ENCODE measurements around the gene MLLT3.

MLLT3 gene

DNA sequence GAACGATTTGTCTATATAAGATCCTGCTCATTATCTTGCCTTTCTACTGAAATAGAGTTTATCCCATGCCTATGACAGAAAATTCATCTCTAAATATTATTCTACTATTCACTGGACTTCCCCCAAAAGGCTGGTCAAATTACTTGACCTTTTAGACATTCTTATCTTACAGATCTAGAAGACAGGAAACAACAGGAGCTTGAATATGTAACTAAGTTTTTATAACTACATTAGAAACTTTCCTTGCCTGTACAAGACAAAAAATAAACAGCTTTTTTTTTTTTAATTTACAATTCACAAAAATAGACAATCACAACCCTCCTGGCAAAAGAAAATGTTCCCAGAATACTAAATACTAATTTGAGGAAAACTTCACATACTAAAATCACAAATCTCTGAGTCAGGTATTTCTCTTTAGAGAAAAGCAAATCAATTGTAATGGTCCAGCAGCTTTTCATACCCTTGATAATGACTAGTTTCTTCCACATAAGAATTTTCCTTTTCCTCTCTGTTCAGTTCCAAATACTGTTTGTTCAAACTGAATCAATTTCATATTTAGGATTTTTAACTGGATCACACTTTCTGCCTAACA lies 68.6 kb downstream of the MLLT3 start:
- no peak for DNase-seq

DNA sequence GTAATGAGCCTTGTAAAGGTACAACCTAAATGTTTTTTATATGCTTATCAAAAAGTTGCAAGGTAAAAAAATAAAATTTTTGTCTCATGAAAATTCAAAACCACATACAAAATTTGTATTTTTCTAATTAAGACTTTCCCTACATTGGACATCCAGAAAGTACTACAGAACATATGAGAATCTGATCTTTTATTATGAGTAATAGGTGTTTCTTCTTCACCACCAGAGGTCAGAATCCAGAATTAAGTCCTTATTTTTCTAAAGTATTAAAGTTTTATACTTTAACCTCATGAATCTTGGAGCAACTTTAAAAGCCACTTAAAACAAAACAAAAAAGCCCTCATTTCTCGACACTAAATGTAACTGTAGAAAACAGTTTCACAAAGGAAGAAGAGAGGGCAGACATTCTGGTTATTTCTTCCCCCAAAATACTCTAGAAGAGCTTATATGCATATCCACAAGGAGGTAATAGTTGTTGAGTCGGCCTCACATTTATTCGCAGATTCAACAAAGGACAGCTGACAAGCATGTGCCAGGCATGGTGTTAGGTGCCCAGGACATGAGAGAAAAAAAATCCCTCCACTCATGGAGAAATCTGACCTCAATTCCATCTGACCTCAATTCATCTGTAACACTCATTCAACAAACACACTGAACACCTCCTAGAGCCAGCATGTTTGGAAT lies 69.3 kb downstream of the MLLT3 start:
- DNase-seq, result no peak

DNA sequence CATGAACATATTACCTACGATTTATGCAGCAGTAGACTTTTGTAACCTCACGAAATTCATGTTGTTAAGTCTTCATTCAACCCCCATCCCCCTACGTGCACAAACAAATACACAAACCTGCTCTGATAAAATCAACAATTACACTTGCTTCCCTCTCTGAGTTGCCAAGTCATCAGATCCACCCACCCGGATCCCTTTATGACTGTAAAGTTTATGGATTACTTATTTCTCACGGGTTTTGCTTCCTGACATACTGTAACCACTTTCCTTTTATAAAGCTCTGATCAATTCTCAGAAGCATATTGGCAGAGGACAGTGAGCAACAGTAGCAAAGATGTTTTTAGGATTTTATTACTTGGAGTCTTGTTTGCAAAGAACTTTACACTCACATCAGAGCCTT lies 70.5 kb downstream of the MLLT3 start:
- DNase-seq, result no peak

- no peak for DNase-seq
These were observed 71.1 kb downstream of the MLLT3 start for GRCh38 chr9:20551236-20551635.

DNA sequence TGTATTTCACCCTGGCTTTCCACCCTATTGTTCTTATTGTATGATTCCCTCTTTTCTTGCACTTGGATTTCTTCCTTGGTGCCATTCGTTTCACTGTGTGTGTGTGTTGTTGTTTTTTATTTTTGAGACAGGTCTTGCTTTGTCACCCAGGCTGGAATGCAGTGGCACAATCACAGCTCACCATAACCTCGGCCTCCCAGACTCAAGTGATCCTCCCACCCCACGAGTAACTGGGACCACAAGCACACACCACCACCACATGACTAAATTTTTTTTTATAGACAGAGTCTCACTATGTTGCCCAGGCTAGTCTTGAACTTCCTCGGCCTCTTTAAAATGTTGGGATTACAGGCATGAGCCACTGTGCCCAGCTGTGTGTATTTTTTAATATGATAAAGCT lies 72.0 kb downstream of the MLLT3 start:
- DNase-seq, result no peak

GRCh38 chr9:20549053-20549452 lies 73.2 kb downstream of the MLLT3 start:
- DNase-seq, result no peak

DNA sequence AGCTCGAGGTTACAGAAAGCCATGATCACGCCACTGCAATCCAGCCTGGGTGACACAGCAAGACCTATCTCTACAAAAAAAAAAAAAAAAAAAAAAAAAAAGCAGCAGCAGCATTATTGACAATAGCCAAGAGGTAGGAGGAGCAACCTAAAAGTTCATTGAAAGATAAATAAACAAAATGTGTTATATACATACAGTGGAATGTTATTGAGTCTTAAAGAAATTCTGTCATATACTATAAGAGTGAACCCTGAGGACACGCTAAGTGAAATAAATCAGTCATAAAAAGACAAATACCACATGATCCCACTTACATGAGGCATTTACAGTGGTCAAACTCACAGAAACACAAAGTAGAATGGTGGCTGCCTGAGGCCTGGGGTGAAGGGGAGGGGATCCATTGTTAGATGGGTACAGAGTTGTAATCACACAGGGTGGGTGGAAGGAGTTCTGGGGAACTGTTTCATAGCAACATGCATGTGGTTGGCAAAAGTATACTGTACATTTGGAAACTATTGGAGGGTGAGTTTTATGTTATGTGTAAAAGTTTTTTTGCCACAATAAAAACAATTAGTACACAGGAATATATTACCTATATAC lies 77.2 kb downstream of the MLLT3 start:
- no peak for DNase-seq

- no peak for DNase-seq
These were observed 82.0 kb downstream of the MLLT3 start for GRCh38 chr9:20540169-20540863.

DNA sequence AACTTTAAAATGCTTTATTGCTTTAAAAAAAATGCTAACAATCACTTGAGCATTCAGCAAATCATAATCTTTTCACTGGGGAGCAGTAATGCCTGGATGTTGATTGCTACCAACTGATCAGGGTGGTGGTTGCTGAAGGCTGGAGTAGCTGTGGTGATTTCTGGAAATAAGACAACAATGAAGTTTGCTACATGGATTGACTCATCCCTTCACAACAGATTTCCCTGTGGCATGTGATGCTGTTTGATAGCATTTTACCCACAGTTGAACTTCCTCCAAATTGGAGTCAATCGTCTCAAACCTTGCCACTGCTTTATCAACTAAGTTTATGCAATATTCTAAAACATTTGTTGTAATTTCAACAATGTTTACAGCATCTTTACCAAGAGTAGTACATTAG lies 83.3 kb downstream of the MLLT3 start:
- no peak for DNase-seq

DNA sequence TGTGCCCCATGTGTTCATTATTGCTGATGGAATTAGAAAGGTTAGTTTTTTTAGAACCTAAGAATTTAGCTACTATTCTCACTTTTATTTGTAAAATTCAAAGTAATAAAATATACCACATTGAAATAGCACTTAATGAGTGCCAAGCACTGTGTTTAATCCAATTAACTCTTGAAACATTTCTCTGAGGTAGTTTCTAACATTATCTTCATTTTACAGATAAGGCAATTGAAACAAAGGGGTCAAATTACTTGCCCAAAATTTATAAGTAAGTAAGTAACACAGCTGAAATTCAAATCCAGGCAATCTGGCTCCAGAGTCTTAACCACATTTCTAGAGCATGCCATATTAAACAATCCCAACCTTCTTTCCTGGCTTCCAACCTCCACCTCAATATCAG lies 84.2 kb downstream of the MLLT3 start:
- no peak for DNase-seq

DNA sequence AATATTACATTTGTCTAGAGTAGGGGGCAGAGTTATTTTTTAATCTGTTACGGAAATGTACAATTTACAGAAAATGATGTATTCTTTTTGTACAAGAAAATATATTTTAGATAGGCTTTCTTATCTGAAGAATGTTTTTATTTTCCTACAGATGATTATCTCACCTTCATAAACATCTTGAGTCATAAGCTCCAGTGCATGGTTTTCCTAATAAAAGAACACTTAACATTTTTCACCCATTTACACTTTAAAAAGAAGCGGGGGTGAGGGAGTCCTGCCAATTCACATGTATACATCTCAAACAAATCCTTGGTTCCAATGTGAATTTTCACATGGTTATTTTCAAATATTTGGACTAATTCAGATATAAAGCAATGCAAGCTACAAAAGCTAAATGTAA lies 85.0 kb downstream of the MLLT3 start:
- DNase-seq, result no peak

DNA sequence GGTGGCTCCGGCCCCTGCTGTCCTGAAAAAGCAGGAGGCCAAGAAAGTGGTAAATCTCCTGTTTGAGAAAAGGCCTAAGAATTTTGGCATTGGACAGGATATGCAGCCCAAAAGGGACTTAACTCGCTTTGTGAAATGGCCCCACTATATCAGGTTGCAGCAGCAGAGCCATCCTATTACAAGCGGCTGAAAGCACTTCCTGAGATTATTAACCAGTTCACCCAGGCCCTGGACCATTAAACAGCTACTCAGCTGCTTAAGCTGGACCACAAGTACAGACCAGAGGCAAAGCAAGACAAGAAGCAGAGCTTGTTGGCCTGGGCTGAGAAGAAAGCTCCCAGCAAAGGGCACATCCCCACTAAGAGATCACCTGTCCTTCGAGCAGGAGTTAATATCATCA lies 89.7 kb downstream of the MLLT3 start:
- DNase-seq, result no peak

- no peak for DNase-seq
These were observed 92.5 kb downstream of the MLLT3 start for GRCh38 chr9:20529837-20530236.

DNA sequence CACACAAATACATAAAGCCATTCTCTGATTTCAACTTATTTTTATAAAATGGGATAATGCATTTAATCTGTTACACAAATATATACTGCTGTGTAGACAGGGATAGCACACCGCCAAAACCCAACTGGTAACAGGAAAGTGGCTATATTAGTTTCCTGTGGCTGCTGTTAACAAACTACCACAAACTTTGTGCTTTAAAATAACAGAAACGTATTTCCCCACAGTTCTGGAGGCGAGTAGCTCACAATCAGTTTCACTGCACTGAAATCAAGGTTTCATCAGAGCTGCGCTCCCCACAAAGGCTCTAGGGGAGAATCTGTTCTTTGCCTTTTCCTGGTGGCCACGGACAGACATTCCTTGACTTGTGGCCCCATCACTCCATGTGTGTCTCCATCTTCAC lies 94.0 kb downstream of the MLLT3 start:
- DNase-seq, result no peak

- DNase-seq, result no peak
These were observed 95.6 kb downstream of the MLLT3 start for GRCh38 chr9:20526500-20527319.

DNA sequence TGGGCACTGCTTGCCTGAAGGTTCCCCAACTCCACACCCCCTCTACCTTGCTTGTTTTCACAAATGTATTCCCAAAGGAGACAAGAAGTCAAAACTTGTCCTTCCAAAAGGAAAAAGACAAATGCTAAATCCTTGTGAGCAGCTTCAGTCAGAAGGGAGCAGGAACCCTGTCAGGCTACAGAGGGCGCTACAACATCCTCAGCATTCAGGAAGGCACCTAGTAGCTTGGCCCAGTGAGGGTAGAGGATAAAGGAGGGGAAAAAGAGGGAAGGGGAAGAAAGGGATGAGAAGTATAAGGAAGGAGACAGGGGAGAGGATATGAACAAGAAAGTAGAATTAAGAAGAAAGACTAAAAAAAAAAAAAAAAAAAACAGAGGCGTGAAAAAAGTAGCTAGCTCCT lies 97.5 kb downstream of the MLLT3 start:
- DNase-seq, result no peak

DNA sequence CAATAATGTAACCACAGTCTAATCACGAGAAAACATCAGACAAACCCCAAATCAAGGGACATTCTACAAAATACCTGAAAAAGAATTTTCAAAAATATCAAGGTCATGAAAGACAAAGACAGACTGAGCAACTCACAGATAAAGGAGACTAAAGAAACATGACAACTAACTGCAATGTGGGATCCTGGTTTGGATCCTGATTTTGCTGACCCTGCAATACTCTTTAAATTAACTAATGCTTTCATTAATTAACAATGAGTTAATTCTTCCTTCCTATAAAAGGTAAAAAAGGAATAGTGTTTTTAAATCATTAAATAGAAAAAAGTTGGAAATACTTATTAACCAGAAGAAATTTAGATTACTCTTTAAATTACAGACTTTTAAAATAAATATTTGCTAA lies 103.6 kb downstream of the MLLT3 start:
- no peak for DNase-seq

DNA sequence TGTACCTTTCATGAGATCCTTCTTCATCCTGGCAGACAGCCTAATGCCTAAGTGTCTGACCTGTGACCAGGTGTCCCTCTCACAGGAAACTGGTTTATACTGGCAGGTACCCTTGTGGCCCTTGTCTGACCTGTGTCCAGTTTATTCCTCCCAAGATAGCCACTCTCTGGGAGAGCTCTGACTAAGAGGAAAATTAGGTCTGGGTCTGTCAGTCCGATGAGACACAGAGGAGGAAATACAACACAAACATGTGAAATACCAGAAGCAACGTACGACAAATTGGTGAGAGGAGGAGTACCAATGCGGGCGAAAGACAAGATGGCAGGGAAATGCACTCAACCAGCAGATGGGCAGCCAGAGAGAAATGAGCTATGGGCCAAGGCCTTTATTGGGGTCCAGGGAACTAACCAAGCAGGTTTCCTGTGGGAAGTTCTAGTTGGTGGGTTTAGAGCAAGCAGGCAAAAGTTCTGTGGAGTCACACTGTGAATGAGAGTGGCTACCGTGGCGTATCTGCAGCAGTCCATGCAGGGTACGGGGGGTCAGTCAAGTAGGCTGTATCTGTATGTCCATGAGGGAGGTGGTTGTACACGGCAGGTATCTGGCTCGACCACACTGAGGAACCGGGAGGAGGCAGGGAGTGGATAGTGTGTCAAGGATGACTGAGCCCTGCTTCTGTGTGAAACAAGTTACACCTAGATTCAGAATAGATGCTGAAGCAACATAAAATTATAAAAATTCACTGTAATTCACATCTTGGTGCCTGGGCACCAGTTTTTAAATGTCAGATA lies 109.0 kb downstream of the MLLT3 start:
- no peak for DNase-seq

GRCh38 chr9:20512636-20513035 lies 109.7 kb downstream of the MLLT3 start:
- DNase-seq, result no peak

GRCh38 chr9:20512106-20512505 lies 110.2 kb downstream of the MLLT3 start:
- DNase-seq, result no peak

DNA sequence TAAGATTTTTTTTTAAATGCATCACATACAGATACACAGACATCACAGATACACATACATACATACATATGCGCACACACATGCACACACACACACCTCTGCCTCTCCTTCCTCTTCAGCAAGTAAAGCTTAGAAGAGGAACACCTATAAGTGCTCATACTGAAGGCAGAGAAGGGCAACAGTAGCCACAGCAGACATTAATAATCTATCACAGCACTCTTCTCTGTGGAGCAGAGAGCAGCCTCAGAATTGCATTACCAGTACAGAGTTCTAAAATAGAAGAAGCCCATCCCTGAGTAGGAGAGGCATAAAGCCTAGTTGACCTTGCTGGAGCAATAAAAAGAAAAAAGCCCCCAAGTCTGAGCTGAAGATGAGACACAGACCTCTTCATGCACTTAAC lies 110.6 kb downstream of the MLLT3 start:
- no peak for DNase-seq

DNA sequence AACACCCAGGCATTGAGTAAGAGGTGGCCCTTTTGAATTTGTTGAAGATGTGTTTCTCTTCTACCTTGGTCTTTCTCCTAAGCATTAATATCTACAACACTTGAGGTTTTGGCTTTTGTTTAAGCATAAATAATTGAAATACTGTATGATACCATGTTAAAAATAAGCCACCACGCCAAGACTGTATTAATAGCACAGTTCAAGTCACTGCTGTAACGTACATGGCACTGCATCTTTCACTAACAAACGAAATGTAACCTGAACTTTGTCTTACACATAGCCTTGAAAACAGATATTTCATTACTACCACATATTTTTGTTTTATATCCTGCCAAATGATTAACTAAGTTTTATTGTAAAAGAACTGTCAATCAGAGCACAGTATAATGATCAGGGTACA lies 112.8 kb downstream of the MLLT3 start:
- no peak for DNase-seq
